ENCODE measurements around the gene FOXD4L4.
"Not testable (repeated sequence)": the region's sequence is repeated elsewhere in the genome, so short reads cannot be mapped to it uniquely, and the experiment has no call there.

FOXD4L4 gene

DNA sequence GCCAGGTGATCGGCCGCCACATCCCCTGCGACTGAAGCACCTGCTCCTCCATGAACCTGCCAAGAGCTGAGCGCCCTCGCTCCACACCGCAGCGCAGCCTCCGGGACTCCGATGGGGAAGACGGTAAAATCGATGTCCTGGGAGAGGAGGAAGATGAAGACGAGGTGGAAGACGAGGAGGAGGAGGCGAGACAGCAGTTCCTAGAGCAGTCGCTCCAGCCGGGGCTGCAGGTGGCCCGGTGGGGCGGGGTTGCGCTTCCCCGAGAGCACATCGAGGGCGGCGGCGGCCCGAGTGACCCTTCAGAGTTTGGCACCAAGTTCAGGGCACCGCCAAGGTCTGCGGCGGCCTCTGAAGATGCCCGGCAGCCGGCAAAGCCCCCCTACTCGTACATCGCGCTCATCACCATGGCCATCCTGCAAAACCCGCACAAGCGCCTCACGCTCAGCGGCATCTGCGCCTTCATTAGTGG lies at the start of gene FOXD4L4:
Gene FOXD4L4, plus strand, starts transcription at position 51 of the 469 bp plus-strand sequence. Its CDS starts 0 bp downstream, at position 51.
- DNase-seq (ENCODE audit: low spot score): not testable (repeated sequence)

GRCh38 chr9:65703550-65703949 lies 33.4 kb upstream of the FOXD4L4 start:
- not testable (repeated sequence) for DNase-seq (ENCODE audit: low spot score)

GRCh38 chr9:65714445-65714844 lies 22.5 kb upstream of the FOXD4L4 start:
- DNase-seq (ENCODE audit: low spot score): not testable (repeated sequence)

DNA sequence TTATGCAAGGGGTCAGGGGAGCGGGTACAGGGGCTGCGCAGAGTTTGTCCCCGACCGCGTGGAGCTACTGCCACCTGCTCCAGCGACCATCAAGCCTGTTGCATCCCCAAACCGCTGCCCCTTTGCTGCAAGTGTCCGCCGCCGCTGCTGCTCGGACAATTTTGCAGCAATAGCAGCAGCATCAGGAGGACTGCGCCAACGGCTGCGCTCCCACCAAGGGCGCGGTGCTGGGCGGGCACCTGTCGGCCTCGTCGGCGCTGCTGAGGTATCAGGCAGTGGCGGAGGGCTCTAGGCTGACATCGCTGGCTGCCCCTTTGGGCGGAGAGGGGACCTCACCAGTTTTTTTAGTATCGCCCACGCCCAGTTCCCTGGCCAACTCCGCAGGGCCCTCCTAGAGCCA lies 1.2 kb downstream of the FOXD4L4 start:
- DNase-seq (ENCODE audit: low spot score): not testable (repeated sequence)

All from CD4-positive, alpha-beta T cell treated with Interleukin-2 at 100 ng/mL for 4 hours (primary cell).